SK-N-SH (cell line): ENCODE results near the gene PIAS1. TPM values are rescaled to one million over a fixed set of nuclear protein-coding genes. Genes with fewer than 3 reads are reported as not detected.

Experiments
- CTCF ChIA-PET: fragments of 300-600, 350-600 bp; formaldehyde crosslinking; extraction: SDS; loops from one replicate; lab custom pipeline; 2021; lab: Yijun Ruan, JAX
- POLR2A ChIA-PET: fragments of 350-600 bp; sonication (Branson Sonifier 250); formaldehyde crosslinking; extraction: SDS; loops from one replicate; lab custom pipeline; 2020; ENCODE audit warnings: antibody characterized with exemption, inconsistent platforms; lab: Yijun Ruan, JAX
- DNase-seq: peaks from one replicate; pipeline ENCODE4 v3.0.0; 2012
- H2AFZ ChIP-seq: fragments of 200-600 bp; sonication (generic); 2 replicates; pipeline ENCODE4 v1.8.1; 2016; ENCODE audit warnings: antibody characterized with exemption, mild to moderate bottlenecking, low read depth
- H3F3A ChIP-seq: fragments of 200-600 bp; sonication (generic); replicated peaks from 2 replicates; pipeline ENCODE3; 2016; ENCODE audit warnings: antibody characterized with exemption, mild to moderate bottlenecking; ENCODE audit not compliant: insufficient read depth
- H3K27ac ChIP-seq, 2 experiments: fragments of 200-500 bp in 1 of 2; fragments of 200-600 bp in 1 of 2; sonication (Bioruptor generic) in 1 of 2; sonication (generic), shearing (Covaris generic) in 1 of 2; 2 replicates each; pipeline versions ENCODE4 v1.5.1 to v1.6.1; 2014 to 2016; ENCODE audit warnings: low read depth in 2 of 2, inconsistent platforms in 1 of 2, low read length in 1 of 2, mild to moderate bottlenecking in 1 of 2, mixed read lengths in 1 of 2
- H3K27me3 ChIP-seq: fragments of 200-600 bp; sonication (generic), shearing (Covaris generic); 2 replicates; pipeline ENCODE4 v1.6.1; 2016; ENCODE audit warnings: mixed run types; ENCODE audit not compliant: insufficient read depth
- H3K36me3 ChIP-seq, 2 experiments: fragments of 200-500 bp in 1 of 2; fragments of 200-600 bp in 1 of 2; sonication (Bioruptor generic) in 1 of 2; sonication (generic) in 1 of 2; replicated peaks in 1 of 2; 2 replicates each; pipeline versions ENCODE3 to v1.5.1; 2014 to 2016; ENCODE audit warnings: low read length in 1 of 2, mild to moderate bottlenecking in 1 of 2; ENCODE audit not compliant: insufficient read depth in 2 of 2, control insufficient read depth in 1 of 2
- H3K4me1 ChIP-seq, 2 experiments: fragments of 200-500 bp in 1 of 2; fragments of 200-600 bp in 1 of 2; sonication (Bioruptor generic) in 1 of 2; sonication (generic), shearing (Covaris generic) in 1 of 2; 2 replicates each; pipeline versions ENCODE4 v1.5.1 to v1.6.1; 2014 to 2016; ENCODE audit warnings: low read depth in 1 of 2, low read length in 1 of 2, mixed run types in 1 of 2; ENCODE audit not compliant: insufficient read depth in 2 of 2, control insufficient read depth in 1 of 2
- H3K4me2 ChIP-seq: fragments of 200-600 bp; sonication (generic), shearing (Covaris generic); 2 replicates; pipeline ENCODE4 v1.6.1; 2017; ENCODE audit warnings: mixed run types
- H3K4me3 ChIP-seq, 2 experiments: fragments of 200-500 bp in 1 of 2; fragments of 200-600 bp in 1 of 2; sonication (Bioruptor generic) in 1 of 2; sonication (generic), shearing (Covaris generic) in 1 of 2; 2 replicates each; pipeline versions ENCODE4 v1.5.1 to v1.8.1; 2014 to 2016; ENCODE audit warnings: low read depth in 2 of 2, inconsistent platforms in 1 of 2, low read length in 1 of 2, mild to moderate bottlenecking in 1 of 2, mixed read lengths in 1 of 2, moderate library complexity in 1 of 2
- H3K79me2 ChIP-seq: fragments of 200-600 bp; sonication (generic); 2 replicates; pipeline ENCODE4 v1.8.1; 2017; ENCODE audit warnings: mild to moderate bottlenecking; ENCODE audit not compliant: insufficient read depth
- H3K9ac ChIP-seq: fragments of 200-600 bp; sonication (generic); 2 replicates; pipeline ENCODE4 v1.6.1; 2017; ENCODE audit warnings: mixed run types
- H3K9me2 ChIP-seq: fragments of 200-600 bp; sonication (generic); 2 replicates; pipeline ENCODE4 v1.6.1; 2017; ENCODE audit warnings: mixed run types
- H3K9me3 ChIP-seq: fragments of 200-600 bp; sonication (generic); 2 replicates; pipeline ENCODE4 v1.6.1; 2017; ENCODE audit warnings: mixed run types, mild to moderate bottlenecking, moderate library complexity
- H4K20me1 ChIP-seq: fragments of 200-600 bp; sonication (generic); 2 replicates; pipeline ENCODE4 v1.6.1; 2017; ENCODE audit warnings: mild to moderate bottlenecking, mixed run types; ENCODE audit not compliant: insufficient read depth
- CHD2 ChIP-seq: fragments of 150-350 bp; IDR thresholded peaks from 2 replicates; pipeline ENCODE4 v1.6.1; 2018; ENCODE audit warnings: low read length; ENCODE audit not compliant: partially characterized antibody
- EZH2phosphoT487 ChIP-seq: fragments of 200-600 bp; sonication (generic); IDR thresholded peaks from 2 replicates; pipeline ENCODE4 v1.6.1; 2017; ENCODE audit warnings: low read depth, mixed run types, mild to moderate bottlenecking, antibody characterized with exemption, moderate library complexity, borderline replicate concordance
- FOSL2 ChIP-seq: IDR thresholded peaks from 2 replicates; pipeline ENCODE4 v1.4.0; 2012; ENCODE audit warnings: low read depth, mild to moderate bottlenecking, moderate library complexity, borderline replicate concordance
- FOXM1 ChIP-seq: IDR thresholded peaks from 2 replicates; pipeline ENCODE4 v1.4.0; 2012; ENCODE audit warnings: low read depth, mild to moderate bottlenecking
- GABPA ChIP-seq: IDR thresholded peaks from 2 replicates; pipeline ENCODE4 v1.4.0; 2012; ENCODE audit warnings: low read depth, mild to moderate bottlenecking
- JUND ChIP-seq: IDR thresholded peaks from 2 replicates; pipeline ENCODE4 v1.4.0; 2012
- MXI1 ChIP-seq: IDR thresholded peaks from 2 replicates; pipeline ENCODE4 v1.6.1; 2012; ENCODE audit warnings: mild to moderate bottlenecking, low read depth, low read length, improper control_type of control experiment
- NFIC ChIP-seq: IDR thresholded peaks from 2 replicates; pipeline ENCODE4 v1.4.0; 2012; ENCODE audit warnings: borderline replicate concordance
- NRF1 ChIP-seq: IDR thresholded peaks from 2 replicates; pipeline ENCODE4 v1.6.1; 2012; ENCODE audit warnings: low read depth, mild to moderate bottlenecking, low read length
- RAD21 ChIP-seq: IDR thresholded peaks from 2 replicates; pipeline ENCODE4 v1.6.1; 2012; ENCODE audit warnings: mild to moderate bottlenecking, low read length
- RXRA ChIP-seq: IDR thresholded peaks from 2 replicates; pipeline ENCODE4 v1.4.0; 2012; ENCODE audit warnings: low read depth, mild to moderate bottlenecking, borderline replicate concordance
- SIN3A ChIP-seq: IDR thresholded peaks from 2 replicates; pipeline ENCODE4 v1.6.1; 2012; ENCODE audit warnings: low read depth, mild to moderate bottlenecking, low read length, moderate library complexity, borderline replicate concordance
- TCF12 ChIP-seq: IDR thresholded peaks from 2 replicates; pipeline ENCODE4 v1.4.0; 2012
- YY1 ChIP-seq: IDR thresholded peaks from 2 replicates; pipeline ENCODE4 v1.4.0; 2012; ENCODE audit warnings: low read depth, mild to moderate bottlenecking
- WGBS: methylation state at CpG from one replicate; pipeline ENCODE4 v1.1.6; 2017; ENCODE audit warnings: low lambda C conversion rate; 5-methylcytosine and 5-hydroxymethylcytosine counted together
- polyA plus RNA-seq, 3 experiments: library from polyadenylated mRNA; depleted of rRNA; stranded (reverse); fragments of >200 nt; gene quantifications; 2 replicates each; pipeline ENCODE4 v1.2.3, GENCODE V29; 2012
- TF ChIP-seq, protein P1 (sequence below): IDR thresholded peaks from 2 replicates; pipeline ENCODE4 v1.4.0; 2012; ENCODE audit warnings: low read depth
- TF ChIP-seq, protein P2 (sequence below): fragments of 150-350 bp; IDR thresholded peaks from 2 replicates; pipeline ENCODE4 v1.6.1; 2017; ENCODE audit warnings: antibody characterized with exemption, low read length, low read depth, borderline replicate concordance
- TF ChIP-seq, protein P3 (sequence below): IDR thresholded peaks from 2 replicates; pipeline ENCODE4; 2012
- TF ChIP-seq, protein P4 (sequence below): IDR thresholded peaks from 2 replicates; pipeline ENCODE4 v1.6.1; 2012; ENCODE audit warnings: mild to moderate bottlenecking, low read depth, low read length, moderate library complexity

Gene PIAS1
- polyA plus RNA-seq, 1 of the 3 experiments (the other 2 are of a cell fraction): 9.0 TPM

DNA sequence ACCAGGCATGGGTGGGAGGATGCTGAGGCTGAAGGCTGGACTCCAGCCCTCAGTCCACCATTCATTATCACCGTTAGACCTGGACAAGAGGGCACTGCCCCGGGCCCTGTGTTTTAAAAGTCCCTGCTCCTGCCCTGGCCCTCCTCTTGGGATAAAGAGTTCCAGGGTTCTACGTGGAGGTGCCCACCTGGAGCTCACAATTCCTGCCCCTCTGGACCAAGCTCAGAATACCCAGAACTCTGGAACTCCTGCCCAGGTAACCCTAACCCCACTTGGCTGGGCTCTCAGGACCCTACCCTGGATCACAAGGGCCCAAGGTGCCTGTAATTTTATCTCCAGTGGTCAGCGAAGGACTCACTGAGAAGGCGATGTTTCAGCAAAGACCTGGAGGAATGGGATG is 149.8 kb downstream of the PIAS1 start:
- ChIA-PET CTCF (interaction anchor here (0.6 to 1.2 kb wide), 3 partner anchors 9 to 340 kb away, joined by 3 read pairs; no protein-coding TSS in a partner anchor), POLR2A (no interaction called here)
- 100% methylated on average over 1 of the region's 5 CpGs for WGBS
- H2AFZ ChIP-seq: no peak overlapping the region
- peaks cover 0 to 26% of the 10 kb centered on the region in 2 experiments; a peak in 1 of 4 replicates for H3K4me1 ChIP-seq
- H3K79me2 ChIP-seq: peaks cover 4% of the 10 kb centered on the region; the same call in 1 of the 2 replicates
- no peaks in the 10 kb centered on the region for H3K9me2 ChIP-seq
- peaks cover 0 to 2% of the 10 kb centered on the region in 2 experiments for H3K36me3 ChIP-seq
- H3K9ac ChIP-seq: no peak overlapping the region
- no peak overlapping the region for H3K27ac ChIP-seq
- no peak for DNase-seq
- H3F3A ChIP-seq: no peaks in the 10 kb centered on the region
- no peak overlapping the region for H3K4me2 ChIP-seq
- H3K27me3 ChIP-seq: no peaks in the 10 kb centered on the region
- no peak for TF ChIP-seq FOSL2
- TF ChIP-seq YY1: no peak
- TF ChIP-seq FOXM1: no peak
- no peak for TF ChIP-seq MXI1
- no peak for TF ChIP-seq JUND
- TF ChIP-seq, protein P1, sequence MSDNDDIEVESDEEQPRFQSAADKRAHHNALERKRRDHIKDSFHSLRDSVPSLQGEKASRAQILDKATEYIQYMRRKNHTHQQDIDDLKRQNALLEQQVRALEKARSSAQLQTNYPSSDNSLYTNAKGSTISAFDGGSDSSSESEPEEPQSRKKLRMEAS: no peak
- TF ChIP-seq NFIC: no peak
- TF ChIP-seq, protein P2, sequence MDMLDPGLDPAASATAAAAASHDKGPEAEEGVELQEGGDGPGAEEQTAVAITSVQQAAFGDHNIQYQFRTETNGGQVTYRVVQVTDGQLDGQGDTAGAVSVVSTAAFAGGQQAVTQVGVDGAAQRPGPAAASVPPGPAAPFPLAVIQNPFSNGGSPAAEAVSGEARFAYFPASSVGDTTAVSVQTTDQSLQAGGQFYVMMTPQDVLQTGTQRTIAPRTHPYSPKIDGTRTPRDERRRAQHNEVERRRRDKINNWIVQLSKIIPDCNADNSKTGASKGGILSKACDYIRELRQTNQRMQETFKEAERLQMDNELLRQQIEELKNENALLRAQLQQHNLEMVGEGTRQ: no peak
- TF ChIP-seq, protein P3, sequence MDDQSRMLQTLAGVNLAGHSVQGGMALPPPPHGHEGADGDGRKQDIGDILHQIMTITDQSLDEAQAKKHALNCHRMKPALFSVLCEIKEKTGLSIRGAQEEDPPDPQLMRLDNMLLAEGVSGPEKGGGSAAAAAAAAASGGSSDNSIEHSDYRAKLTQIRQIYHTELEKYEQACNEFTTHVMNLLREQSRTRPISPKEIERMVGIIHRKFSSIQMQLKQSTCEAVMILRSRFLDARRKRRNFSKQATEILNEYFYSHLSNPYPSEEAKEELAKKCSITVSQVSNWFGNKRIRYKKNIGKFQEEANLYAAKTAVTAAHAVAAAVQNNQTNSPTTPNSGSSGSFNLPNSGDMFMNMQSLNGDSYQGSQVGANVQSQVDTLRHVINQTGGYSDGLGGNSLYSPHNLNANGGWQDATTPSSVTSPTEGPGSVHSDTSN: no peak
- no peak for TF ChIP-seq GABPA
- TF ChIP-seq RXRA: no peak
- no peak for TF ChIP-seq EZH2phosphoT487
- TF ChIP-seq CHD2: no peak
- no peak for TF ChIP-seq RAD21
- TF ChIP-seq, protein P4, sequence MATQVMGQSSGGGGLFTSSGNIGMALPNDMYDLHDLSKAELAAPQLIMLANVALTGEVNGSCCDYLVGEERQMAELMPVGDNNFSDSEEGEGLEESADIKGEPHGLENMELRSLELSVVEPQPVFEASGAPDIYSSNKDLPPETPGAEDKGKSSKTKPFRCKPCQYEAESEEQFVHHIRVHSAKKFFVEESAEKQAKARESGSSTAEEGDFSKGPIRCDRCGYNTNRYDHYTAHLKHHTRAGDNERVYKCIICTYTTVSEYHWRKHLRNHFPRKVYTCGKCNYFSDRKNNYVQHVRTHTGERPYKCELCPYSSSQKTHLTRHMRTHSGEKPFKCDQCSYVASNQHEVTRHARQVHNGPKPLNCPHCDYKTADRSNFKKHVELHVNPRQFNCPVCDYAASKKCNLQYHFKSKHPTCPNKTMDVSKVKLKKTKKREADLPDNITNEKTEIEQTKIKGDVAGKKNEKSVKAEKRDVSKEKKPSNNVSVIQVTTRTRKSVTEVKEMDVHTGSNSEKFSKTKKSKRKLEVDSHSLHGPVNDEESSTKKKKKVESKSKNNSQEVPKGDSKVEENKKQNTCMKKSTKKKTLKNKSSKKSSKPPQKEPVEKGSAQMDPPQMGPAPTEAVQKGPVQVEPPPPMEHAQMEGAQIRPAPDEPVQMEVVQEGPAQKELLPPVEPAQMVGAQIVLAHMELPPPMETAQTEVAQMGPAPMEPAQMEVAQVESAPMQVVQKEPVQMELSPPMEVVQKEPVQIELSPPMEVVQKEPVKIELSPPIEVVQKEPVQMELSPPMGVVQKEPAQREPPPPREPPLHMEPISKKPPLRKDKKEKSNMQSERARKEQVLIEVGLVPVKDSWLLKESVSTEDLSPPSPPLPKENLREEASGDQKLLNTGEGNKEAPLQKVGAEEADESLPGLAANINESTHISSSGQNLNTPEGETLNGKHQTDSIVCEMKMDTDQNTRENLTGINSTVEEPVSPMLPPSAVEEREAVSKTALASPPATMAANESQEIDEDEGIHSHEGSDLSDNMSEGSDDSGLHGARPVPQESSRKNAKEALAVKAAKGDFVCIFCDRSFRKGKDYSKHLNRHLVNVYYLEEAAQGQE: no peak
- TF ChIP-seq NRF1: no peak
- no peak for TF ChIP-seq SIN3A
- no peak for TF ChIP-seq TCF12
- TF ChIP-seq, all 33 proteins: peak for 0
- Histone ChIP-seq H4K20me1 (no peaks in the 10 kb centered on the region), H3K4me3 (no peak overlapping the region), H3K9me3 (no peaks in the 10 kb centered on the region)
